Endometrial microvascular endothelial cells (primary cell): ENCODE data around the gene LEMD1. TPM values are rescaled to one million over a fixed set of nuclear protein-coding genes. Genes with fewer than 3 reads are reported as not detected.

Experiments used
- in situ Hi-C: cut with HindIII; loops from 2 replicates; pipeline ENCODE4 v1.10.0; 2017; ENCODE audit warnings: low sequenced_read_pairs, low pct_unique_long_range_greater_than_20kb; ENCODE audit errors: inconsistent ontology term
- total RNA-seq: library from RNA; depleted of rRNA; stranded (reverse); fragments of >200 nt; gene quantifications from one replicate; pipeline ENCODE4 v1.2.3, GENCODE V29; 2015; ENCODE audit errors: inconsistent ontology term

The LEMD1 gene
- not detected for total RNA-seq

DNA sequence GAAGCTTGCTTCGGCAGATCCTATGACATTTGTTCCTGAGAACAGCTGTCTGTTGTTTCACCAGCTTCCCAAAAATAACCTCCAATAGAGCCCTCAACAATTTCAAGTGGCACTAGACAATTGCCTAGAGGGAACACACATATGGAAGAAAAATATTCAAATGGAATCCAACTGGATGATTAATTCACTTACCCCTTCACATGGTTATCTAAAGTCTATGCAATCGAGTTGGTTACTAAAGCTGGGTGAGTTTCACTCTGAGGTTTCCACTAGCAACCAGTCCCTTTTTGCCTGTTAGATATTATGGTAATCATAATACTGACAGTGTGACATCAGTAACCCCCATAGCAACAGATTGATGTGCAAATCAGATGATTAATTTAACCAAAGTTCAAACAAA is at the start of gene LEMD1:
TSS of gene LEMD1 (minus strand) at position 259 of the 400 bp plus-strand sequence. CDS start 1,520 bp downstream, outside the sequence.
- in situ Hi-C loops = no loop called here

DNA sequence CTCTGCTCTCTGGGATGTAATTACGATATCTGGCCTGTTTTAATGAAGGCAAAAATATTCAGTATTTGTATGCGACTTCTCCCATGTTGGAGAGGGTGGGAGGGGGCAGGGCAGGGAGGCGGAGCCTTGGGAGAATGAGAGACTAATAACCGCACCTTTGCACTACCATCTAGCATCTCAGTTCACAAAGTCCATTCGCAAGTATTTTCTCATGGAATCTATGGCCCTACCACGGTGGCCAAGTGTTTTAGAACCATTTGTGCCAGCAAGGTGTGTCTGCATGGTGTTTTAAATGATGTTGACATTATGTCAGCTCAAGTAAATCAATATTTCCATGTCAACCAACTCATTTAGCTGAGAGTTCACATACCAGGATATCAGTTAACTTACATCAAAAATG is 48.3 kb upstream of the LEMD1 start:
- in situ Hi-C loops = no loop called here

DNA sequence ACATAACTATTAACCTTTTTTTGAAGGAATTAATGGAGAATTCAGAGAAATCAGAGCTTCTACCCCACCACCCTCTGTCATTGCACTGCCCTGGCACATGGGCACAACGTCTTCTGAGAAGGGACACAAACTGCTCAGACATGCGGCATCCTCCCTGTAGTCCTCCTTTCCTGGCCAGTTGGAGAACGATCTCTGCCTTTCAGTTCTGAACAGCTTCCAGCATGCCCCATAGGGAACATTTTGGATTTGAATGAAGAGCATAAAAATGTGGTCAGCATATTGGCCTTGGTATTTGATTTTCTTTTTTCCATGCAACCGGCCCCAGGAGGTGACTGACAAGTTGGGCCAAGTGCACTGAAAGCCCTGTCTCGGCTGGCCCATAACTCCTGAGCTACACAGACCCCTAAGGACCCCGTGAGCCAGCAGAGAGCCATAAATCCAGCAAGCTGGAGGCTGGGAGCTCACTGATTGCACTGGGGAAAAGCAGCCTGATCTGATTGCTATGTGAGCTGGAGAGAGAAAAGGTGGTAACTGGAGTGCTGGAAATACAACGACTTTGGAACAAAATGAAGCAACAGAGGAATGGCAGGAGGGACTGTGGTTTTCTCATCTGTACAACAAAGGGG is 44.9 kb upstream of the LEMD1 start:
- in situ Hi-C loops = no loop called here

GRCh38 chr1:205465392-205465791 is 43.5 kb upstream of the LEMD1 start:
- in situ Hi-C loops = no loop called here

GRCh38 chr1:205458777-205459566 is 37.1 kb upstream of the LEMD1 start:
- in situ Hi-C loops = no loop called here

DNA sequence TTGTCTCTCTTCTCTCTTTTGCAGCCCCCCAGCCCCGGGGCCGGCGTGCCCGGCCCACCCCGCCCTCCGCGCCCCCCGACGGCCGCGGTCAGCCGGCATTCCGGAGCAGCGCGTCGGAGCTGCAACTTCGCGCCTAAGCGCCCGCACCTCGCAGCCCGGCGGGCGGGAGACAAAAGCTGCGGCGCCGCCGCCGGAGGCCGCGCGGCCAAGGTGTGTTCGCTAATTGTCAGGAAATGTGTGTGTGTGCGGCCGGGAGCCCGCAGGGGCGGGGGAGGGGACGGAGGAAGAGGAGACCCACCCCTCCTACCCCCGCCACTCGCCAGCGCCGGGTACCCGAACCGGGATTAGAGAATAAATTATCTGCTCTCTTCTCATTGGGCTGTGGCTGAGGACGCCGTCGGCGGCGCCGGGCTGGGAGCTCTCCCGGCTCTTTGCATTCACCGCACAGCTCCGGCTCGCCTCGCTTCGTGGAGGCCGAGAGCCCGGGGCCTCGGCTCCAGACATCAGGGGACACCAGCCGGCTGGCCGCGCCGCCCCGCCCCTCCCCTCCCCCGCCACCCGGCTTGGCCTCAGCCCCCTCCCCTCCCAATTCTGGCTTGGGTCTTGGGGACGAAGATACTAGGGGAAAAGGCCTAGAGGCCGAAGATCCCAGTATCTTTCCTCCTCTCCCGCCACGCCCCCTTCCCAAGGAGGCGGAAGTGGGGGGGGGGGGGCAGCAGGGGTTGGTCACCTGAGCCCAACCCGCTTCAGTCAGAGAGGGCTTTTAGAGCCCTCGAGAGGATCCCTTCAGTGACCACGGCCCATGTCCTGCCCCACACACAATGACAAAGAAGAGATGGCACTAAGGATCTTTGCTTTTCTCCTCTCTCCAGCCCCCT is 35.3 kb upstream of the LEMD1 start:
- in situ Hi-C loops = no loop called here

DNA sequence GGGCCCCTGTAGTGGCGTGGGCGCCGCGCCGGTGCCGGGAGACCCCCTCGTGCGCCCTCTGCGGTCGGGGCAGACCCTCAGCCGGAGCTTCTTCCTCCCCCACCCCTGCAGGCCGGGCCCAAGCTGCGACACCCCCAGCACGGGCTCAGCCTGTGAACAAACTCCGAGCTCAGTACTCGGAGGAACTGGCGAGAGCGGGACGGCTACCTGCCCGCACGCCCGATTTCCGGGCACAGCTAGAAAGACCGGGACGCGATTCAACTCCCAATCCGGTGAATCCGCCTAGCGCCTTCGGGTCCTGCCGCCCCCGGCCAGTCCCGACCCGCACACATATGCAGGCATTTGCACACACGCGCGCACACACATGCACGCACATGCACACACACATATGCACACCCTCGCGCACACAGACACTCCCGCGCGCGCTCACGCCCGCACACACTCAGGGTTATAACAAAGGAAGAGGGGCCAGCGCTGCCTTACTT is 34.6 kb upstream of the LEMD1 start:
- in situ Hi-C loops = no loop called here

- in situ Hi-C loops = no loop called here
Observed at GRCh38 chr1:205455581-205456382, 33.9 kb upstream of the LEMD1 start, which contains the start of gene BLACAT1. BLACAT1 (minus strand) TSS chr1:205456045.

DNA sequence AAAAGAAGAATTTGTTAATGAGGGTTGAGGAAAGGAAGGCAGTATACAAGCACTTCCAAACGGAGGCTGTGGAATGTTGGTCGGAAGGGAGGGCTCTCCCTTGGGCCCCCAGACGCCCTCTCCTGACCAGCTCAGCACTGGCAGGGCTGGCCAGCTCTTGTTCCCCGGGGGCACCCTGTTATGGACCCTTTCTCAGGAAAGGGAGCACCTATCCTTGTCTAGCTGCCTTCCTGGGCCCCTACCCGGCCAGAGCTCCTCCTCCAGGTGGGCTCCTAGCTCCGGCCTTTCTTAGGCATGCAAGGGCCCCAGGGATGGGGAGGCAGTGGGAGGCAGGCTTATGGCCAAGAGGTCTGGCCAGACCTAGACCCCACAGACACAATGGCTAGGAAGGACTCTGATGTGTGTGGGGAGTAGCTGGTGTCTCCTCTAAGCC is 33.1 kb upstream of the LEMD1 start:
- in situ Hi-C loops = no loop called here

DNA sequence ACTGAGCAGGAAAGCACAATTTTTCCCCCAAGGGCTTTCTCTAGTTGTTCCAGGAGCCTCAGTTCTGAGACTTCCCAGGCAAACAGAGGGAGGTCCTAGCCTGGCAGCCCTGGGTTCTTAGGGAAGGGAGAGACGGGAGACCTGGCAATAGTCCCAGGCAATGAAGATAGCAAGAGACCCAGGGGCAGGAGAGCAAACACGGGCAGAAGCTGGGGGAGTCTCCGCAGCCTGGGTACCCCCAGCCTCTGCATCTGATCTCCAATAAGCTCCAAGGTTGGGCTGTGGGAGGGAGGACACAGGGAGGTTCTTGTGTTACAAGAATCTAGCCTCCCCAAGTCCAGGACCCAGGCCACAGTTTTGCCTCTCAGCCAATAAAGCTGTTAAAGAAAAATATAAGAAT is 31.6 kb upstream of the LEMD1 start:
- in situ Hi-C loops = no loop called here

DNA sequence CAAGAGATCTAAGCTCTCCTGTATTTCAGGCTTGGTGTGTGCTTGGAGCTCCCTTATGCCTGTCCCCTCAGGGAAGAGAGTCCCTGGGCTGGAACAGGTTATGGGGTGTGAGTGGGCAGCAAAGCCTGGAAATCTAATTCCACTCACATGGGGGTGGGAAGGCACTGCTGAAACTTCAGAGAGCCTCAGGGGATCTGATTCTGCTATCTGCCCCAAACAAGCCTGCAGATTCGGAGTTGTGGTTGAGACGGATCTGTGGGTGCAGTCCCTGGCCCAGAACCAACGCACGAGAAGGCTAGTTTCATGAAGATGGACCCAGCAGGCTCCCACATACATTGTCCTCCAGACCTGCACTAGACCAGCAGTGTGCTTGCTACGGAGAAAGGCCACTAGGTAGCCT is 31.1 kb upstream of the LEMD1 start:
- in situ Hi-C loops = no loop called here

DNA sequence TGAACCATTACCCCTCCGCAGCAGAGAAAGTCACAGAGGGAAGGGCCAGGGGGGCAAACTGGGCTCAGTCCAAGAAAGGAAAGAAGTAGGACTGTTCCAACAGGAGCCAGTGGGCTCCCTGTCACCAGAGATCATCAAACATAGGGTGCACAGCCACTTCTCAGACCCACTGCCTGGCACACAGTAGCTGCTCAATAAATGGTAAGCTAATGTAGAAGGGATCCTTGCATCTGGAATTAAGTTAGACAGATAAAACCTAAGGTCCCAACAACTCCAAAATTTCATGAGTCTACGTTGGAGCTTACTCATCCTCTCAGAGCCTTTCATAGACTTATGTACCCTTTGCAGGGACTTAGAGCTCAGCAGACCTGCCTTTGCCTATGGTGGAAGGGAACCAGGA is 30.5 kb upstream of the LEMD1 start:
- in situ Hi-C loops = no loop called here

DNA sequence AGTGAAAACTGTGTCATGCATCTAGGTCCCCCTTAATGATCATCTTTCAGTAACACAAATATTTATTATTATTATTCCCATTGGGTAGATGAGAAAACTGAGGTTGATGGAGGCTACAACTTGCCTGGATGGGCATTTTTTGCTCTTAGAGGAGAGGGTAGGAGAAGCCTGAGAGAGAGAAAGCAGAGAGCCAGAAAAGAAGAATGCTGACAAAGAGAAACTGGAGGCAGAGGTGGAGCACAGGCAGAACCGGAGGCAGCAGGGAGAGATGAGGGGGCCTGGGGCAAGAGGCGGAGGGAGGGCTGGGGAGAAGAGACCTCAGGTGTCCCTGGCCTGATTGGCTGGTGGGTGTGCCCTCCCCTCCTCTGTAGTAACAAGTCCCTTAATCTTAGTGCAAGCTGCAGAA is 29.9 kb upstream of the LEMD1 start:
- in situ Hi-C loops = no loop called here

DNA sequence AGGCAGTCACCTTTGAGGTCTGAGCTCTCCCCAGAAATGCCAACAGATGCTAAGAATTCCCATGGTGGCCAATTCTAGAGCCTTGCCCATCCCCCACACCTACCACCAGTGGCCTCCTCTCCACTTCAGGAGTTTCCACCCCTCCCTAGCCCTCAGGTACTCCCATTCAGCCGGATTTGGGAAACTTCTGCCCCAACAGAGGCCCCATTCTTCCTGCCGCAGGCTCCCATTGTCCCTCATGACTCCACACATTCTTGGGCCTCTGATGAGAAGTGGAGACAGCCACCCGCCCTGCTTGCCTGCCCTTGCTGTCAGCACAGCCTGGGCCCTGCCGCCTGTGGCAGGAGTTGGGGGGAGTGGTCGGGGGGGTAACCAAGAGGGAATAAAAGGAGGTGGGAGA is 29.3 kb upstream of the LEMD1 start:
- in situ Hi-C loops = no loop called here

DNA sequence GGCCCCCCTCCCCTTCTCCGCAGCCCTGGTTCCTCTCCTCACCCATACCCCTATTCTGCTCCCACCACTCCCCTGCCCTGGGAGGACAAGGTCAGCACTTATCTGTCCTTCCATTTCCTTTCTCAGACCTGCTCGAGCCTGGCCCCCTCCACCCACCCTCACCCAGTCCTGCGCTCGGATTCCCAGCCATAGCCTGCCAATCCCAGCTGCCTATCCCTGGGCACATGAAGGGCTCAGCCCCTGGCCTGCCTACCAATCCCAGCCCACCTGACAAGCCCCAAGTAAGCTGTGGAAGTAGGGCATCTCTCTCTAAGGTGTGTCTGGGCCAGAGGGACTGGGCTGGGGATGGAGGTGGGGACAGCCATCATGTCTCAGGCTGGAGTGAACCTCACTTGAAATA is 28.6 kb upstream of the LEMD1 start:
- in situ Hi-C loops = no loop called here

GRCh38 chr1:205449750-205450443 is 28.0 kb upstream of the LEMD1 start:
- in situ Hi-C loops = no loop called here

GRCh38 chr1:205449254-205449749 is 27.4 kb upstream of the LEMD1 start:
- in situ Hi-C loops = no loop called here
